Measurements from ENCODE around the gene TMEM179.

DNA sequence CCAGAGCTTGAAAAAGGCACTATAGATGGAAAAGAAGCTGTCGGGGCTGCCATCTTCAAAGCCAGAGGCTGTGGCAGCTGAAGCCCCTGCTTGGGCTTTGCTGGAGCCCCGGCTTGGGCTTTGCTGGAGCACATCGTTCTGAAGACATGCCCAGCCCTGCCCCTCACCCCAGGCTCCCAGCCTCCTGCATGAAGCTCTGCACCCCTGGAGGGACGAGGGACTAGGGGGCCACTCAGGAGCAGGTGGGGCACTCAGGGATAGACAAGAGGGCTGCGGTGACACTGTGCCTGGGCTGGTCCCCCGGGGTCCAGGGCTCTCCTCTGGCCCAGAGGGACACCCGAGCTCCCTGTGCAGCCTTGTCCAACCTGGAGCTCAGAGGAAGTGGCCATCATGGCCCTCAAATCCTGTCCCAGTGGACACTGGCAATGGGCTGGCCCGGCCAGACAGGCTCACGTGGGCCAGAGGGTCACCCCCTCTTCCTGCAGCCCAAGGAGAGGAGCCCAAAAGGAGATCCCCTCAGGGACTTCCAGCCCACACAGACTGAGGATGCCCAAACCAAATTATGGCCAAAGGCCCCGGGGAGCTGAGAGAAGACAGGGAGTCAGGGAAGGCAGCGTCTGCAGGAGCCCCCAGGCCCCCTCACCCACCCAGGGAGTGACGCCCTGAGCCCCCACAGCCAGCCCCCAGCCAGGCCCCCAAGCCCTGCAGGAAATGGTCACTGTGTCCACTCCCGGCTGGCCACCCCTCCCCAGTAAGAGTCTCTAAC is 48.1 kb downstream of the TMEM179 start:
- TF ChIP-seq, protein P1, sequence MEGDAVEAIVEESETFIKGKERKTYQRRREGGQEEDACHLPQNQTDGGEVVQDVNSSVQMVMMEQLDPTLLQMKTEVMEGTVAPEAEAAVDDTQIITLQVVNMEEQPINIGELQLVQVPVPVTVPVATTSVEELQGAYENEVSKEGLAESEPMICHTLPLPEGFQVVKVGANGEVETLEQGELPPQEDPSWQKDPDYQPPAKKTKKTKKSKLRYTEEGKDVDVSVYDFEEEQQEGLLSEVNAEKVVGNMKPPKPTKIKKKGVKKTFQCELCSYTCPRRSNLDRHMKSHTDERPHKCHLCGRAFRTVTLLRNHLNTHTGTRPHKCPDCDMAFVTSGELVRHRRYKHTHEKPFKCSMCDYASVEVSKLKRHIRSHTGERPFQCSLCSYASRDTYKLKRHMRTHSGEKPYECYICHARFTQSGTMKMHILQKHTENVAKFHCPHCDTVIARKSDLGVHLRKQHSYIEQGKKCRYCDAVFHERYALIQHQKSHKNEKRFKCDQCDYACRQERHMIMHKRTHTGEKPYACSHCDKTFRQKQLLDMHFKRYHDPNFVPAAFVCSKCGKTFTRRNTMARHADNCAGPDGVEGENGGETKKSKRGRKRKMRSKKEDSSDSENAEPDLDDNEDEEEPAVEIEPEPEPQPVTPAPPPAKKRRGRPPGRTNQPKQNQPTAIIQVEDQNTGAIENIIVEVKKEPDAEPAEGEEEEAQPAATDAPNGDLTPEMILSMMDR (IDR thresholded peaks at IDR 0.05) = no peak
- TF ChIP-seq REST (IDR thresholded peaks at IDR 0.05; ENCODE audit: insufficient read depth in 1 of 2, low read depth in 2 of 2, low read length in 1 of 2) = no peak
- no peak for TF ChIP-seq POLR2AphosphoS5 (IDR thresholded peaks at IDR 0.05; ENCODE audit: low read depth, low read length)
